DMS79 treated with DMSO at 0.1 percent for 48 hours (cell line): Measurements from ENCODE around the gene SLC35F6.

Experiments
- DNase-seq: peaks from one replicate; lab custom pipeline; 2025; lab: John Stamatoyannopoulos, UW

SLC35F6 gene

GRCh38 chr2:26822877-26823276, 58.8 kb downstream of the SLC35F6 start:
- no peak for DNase-seq
